ENCODE data around the gene MGAT5B.

MGAT5B gene

GRCh38 chr17:76900723-76901122 is 32.5 kb downstream of the MGAT5B start:
- no peak for DNase-seq (ENCODE audit: insufficient read length, low spot score)
- FAIRE-seq = peak; percentile 96

GRCh38 chr17:76901542-76902197 is 33.5 kb downstream of the MGAT5B start:
- DNase-seq (ENCODE audit: insufficient read length, low spot score) (no peak), FAIRE-seq (peak; percentile 88)

GRCh38 chr17:76902476-76902875 is 34.3 kb downstream of the MGAT5B start:
- DNase-seq (ENCODE audit: insufficient read length, low spot score) (no peak), FAIRE-seq (no peak)

GRCh38 chr17:76903631-76904030 is 35.4 kb downstream of the MGAT5B start:
- FAIRE-seq (no peak), DNase-seq (ENCODE audit: insufficient read length, low spot score) (no peak)

GRCh38 chr17:76904116-76904515 is 35.9 kb downstream of the MGAT5B start:
- no peak for FAIRE-seq
- DNase-seq (ENCODE audit: insufficient read length, low spot score) = no peak

- DNase-seq (ENCODE audit: insufficient read length, low spot score) = no peak
Observed at GRCh38 chr17:76905036-76905435, 36.8 kb downstream of the MGAT5B start.

GRCh38 chr17:76905836-76906235 is 37.6 kb downstream of the MGAT5B start:
- DNase-seq (ENCODE audit: insufficient read length, low spot score) = no peak
- FAIRE-seq = no peak

More at GRCh38 chr17:76905036-76905435, 36.8 kb downstream of the MGAT5B start:
- FAIRE-seq = no peak

- DNase-seq (ENCODE audit: insufficient read length, low spot score) (no peak), FAIRE-seq (no peak)
Observed at GRCh38 chr17:76906463-76906862, 38.3 kb downstream of the MGAT5B start.

GRCh38 chr17:76907352-76907751 is 39.1 kb downstream of the MGAT5B start:
- DNase-seq (ENCODE audit: insufficient read length, low spot score) = no peak
- peak; percentile 9 for FAIRE-seq

- peak; percentile 59 for DNase-seq (ENCODE audit: insufficient read length, low spot score)
- FAIRE-seq = peak; percentile 90
Observed at GRCh38 chr17:76909971-76910760, 42.0 kb downstream of the MGAT5B start.

GRCh38 chr17:76911299-76912017 is 43.3 kb downstream of the MGAT5B start:
- DNase-seq (ENCODE audit: insufficient read length, low spot score) = no peak
- FAIRE-seq = no peak

GRCh38 chr17:76912421-76913164 is 44.4 kb downstream of the MGAT5B start:
- DNase-seq (ENCODE audit: insufficient read length, low spot score) (no peak), FAIRE-seq (no peak)

- no peak for FAIRE-seq
Observed at GRCh38 chr17:76914937-76915336, 46.7 kb downstream of the MGAT5B start.

GRCh38 chr17:76915840-76916510 is 47.8 kb downstream of the MGAT5B start:
- DNase-seq (ENCODE audit: insufficient read length, low spot score) = no peak
- FAIRE-seq = peak; percentile 9

More at GRCh38 chr17:76914937-76915336, 46.7 kb downstream of the MGAT5B start:
- DNase-seq (ENCODE audit: insufficient read length, low spot score) = no peak

- DNase-seq (ENCODE audit: insufficient read length, low spot score) (no peak), FAIRE-seq (no peak)
Observed at GRCh38 chr17:76917829-76918228, 49.6 kb downstream of the MGAT5B start.

- FAIRE-seq (no peak), DNase-seq (ENCODE audit: insufficient read length, low spot score) (no peak)
Observed at GRCh38 chr17:76918811-76919210, 50.6 kb downstream of the MGAT5B start.

- DNase-seq (ENCODE audit: insufficient read length, low spot score) = no peak
- no peak for FAIRE-seq
Observed at GRCh38 chr17:76920364-76921139, 52.3 kb downstream of the MGAT5B start.

- DNase-seq (ENCODE audit: insufficient read length, low spot score) (no peak), FAIRE-seq (no peak)
Observed at GRCh38 chr17:76921340-76922036, 53.3 kb downstream of the MGAT5B start.

GRCh38 chr17:76922084-76922483 is 53.9 kb downstream of the MGAT5B start:
- no peak for DNase-seq (ENCODE audit: insufficient read length, low spot score)

More at GRCh38 chr17:76922084-76922483, 53.9 kb downstream of the MGAT5B start:
- FAIRE-seq = no peak

Data from HTR-8/SVneo (cell line).